Suprapubic skin (tissue), 4 donors: ENCODE data around the gene CADM4.

Experiments
- CTCF ChIP-seq, 2 donors: fragments of 200-600 bp in 1 of 2; fragments of 450-650 bp in 1 of 2; sonication (generic) in 1 of 2; IDR thresholded peaks; one replicate each; pipeline ENCODE4 v1.5.1; 2016 to 2019; ENCODE audit warnings: antibody characterized with exemption in 2 of 2, mild to moderate bottlenecking in 1 of 2, moderate library complexity in 1 of 2
- POLR2A ChIP-seq, 2 donors: fragments of 450-650 bp; IDR thresholded peaks; one replicate each; pipeline ENCODE4 v1.6.1; 2017; ENCODE audit warnings: antibody characterized with exemption in 2 of 2, mild to moderate bottlenecking in 2 of 2, moderate library complexity in 2 of 2
- POLR2AphosphoS5 ChIP-seq, 3 donors: sonication (generic); formaldehyde crosslinking; IDR thresholded peaks; one replicate each; pipeline ENCODE4 v1.6.1; 2017; ENCODE audit warnings: antibody characterized with exemption in 3 of 3

GRCh38 chr19:43643326-43643725, 3.7 kb upstream of the CADM4 start:
- TF ChIP-seq POLR2A (IDR thresholded peaks at IDR 0.05): no peak
- no peak for TF ChIP-seq CTCF (IDR thresholded peaks at IDR 0.05)
- no peak for TF ChIP-seq POLR2AphosphoS5 (IDR thresholded peaks at IDR 0.05)
